Measurements from ENCODE around the gene PNP.

Gene PNP

DNA sequence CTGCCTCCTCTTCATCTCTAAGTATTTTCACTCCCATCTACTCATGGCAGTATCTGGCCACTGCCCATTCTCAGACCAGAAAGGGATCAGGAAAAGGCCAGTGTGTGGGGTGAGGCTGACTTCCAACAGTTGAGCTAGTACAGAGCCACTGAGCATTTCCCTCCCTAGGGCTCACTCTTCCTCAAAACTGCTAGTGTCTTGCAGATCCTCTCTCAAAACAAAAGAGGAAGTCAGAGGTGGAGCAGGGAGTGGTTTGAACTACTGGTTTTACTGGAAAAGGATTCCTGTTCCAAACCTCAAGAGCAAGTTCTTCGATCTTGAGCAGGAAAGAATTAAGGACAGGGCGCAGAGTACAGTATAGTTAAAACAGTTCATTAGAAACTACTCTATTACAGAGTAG, 24.4 kb downstream of the PNP start (continued):
- TF ChIP-seq, protein P1, sequence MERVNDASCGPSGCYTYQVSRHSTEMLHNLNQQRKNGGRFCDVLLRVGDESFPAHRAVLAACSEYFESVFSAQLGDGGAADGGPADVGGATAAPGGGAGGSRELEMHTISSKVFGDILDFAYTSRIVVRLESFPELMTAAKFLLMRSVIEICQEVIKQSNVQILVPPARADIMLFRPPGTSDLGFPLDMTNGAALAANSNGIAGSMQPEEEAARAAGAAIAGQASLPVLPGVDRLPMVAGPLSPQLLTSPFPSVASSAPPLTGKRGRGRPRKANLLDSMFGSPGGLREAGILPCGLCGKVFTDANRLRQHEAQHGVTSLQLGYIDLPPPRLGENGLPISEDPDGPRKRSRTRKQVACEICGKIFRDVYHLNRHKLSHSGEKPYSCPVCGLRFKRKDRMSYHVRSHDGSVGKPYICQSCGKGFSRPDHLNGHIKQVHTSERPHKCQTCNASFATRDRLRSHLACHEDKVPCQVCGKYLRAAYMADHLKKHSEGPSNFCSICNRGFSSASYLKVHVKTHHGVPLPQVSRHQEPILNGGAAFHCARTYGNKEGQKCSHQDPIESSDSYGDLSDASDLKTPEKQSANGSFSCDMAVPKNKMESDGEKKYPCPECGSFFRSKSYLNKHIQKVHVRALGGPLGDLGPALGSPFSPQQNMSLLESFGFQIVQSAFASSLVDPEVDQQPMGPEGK (CRISPR knock-in tag; IDR thresholded peaks at IDR 0.05; ENCODE audit: borderline replicate concordance): no peak
- TF ChIP-seq BACH2 (CRISPR knock-in tag; IDR thresholded peaks at IDR 0.05; ENCODE audit: borderline replicate concordance) (no peak), GLIS3 (CRISPR knock-in tag; IDR thresholded peaks at IDR 0.05) (no peak), CSDC2 (CRISPR knock-in tag; IDR thresholded peaks at IDR 0.05) (no peak)

DNA sequence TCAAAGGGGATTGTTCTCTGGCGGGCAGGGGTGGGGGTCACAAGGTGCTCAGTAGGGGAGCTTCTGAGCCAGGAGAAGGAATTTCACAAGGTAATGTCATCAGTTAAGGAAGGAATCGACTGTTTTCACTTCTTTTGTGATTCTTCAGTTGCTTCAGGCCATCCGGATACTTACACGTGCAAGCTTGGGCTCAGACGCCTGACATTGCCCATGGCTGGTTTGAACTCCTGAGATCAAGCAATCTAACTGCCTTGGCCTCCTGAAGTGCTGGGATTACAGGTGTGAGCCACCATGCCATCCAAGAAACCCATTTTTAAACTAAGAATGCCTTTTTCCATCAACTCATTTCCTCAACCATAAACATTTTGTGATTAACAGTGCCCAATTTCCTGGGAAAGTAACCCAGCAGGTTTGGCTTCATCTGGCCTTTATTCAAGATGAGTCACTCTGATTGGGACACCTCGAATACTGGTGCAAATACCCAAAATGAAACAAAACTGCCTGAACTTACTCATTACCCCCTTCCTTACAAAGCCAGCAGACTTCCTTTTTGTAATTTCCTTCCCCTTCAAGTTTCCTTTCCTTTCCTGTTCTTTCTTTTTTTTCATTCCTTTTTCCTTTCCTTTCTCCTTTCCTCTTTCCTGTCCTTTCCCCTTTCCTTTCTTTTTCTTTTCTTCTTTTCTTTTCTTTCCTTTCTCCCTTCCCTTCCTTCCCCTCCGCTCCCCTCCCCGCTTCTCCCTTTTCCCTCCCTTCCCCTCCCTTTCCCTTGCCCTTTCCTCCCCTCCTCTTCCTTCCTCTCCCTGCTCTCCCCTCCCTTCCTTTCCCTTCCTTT, 25.9 kb downstream of the PNP start:
- no peak for ATAC-seq
- TF ChIP-seq ARNTL (CRISPR knock-in tag; IDR thresholded peaks at IDR 0.05; ENCODE audit: borderline replicate concordance, low read depth) (no peak), ISL1 (CRISPR knock-in tag; IDR thresholded peaks at IDR 0.05) (no peak), CSDC2 (CRISPR knock-in tag; IDR thresholded peaks at IDR 0.05) (no peak), ZNF8 (CRISPR knock-in tag; IDR thresholded peaks at IDR 0.05) (no peak), BACH2 (CRISPR knock-in tag; IDR thresholded peaks at IDR 0.05; ENCODE audit: borderline replicate concordance) (no peak), PPARA (CRISPR knock-in tag; IDR thresholded peaks at IDR 0.05; ENCODE audit: borderline replicate concordance) (no peak), RARB (CRISPR knock-in tag; IDR thresholded peaks at IDR 0.05) (no peak), GLIS3 (CRISPR knock-in tag; IDR thresholded peaks at IDR 0.05) (no peak), ZNF70 (CRISPR knock-in tag; IDR thresholded peaks at IDR 0.05) (no peak), ZNF565 (CRISPR knock-in tag; conservative IDR thresholded peaks at IDR 0.05; ENCODE audit: low read depth) (no peak), ESRRG (CRISPR knock-in tag; IDR thresholded peaks at IDR 0.05) (no peak), SNAI2 (CRISPR knock-in tag; IDR thresholded peaks at IDR 0.05) (no peak), ZFP30 (CRISPR knock-in tag; IDR thresholded peaks at IDR 0.05) (no peak), TCF4 (CRISPR knock-in tag; IDR thresholded peaks at IDR 0.05; ENCODE audit: borderline replicate concordance) (no peak), ZC3H10 (CRISPR knock-in tag; IDR thresholded peaks at IDR 0.05) (no peak)
- TF ChIP-seq, protein P1 (CRISPR knock-in tag; IDR thresholded peaks at IDR 0.05; ENCODE audit: borderline replicate concordance): no peak
- TF ChIP-seq, protein P2, sequence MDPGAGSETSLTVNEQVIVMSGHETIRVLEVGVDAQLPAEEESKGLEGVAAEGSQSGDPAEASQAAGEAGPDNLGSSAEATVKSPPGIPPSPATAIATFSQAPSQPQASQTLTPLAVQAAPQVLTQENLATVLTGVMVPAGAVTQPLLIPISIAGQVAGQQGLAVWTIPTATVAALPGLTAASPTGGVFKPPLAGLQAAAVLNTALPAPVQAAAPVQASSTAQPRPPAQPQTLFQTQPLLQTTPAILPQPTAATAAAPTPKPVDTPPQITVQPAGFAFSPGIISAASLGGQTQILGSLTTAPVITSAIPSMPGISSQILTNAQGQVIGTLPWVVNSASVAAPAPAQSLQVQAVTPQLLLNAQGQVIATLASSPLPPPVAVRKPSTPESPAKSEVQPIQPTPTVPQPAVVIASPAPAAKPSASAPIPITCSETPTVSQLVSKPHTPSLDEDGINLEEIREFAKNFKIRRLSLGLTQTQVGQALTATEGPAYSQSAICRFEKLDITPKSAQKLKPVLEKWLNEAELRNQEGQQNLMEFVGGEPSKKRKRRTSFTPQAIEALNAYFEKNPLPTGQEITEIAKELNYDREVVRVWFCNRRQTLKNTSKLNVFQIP (CRISPR knock-in tag; IDR thresholded peaks at IDR 0.05; ENCODE audit: borderline replicate concordance, low read depth): no peak
- TF ChIP-seq, protein P3, sequence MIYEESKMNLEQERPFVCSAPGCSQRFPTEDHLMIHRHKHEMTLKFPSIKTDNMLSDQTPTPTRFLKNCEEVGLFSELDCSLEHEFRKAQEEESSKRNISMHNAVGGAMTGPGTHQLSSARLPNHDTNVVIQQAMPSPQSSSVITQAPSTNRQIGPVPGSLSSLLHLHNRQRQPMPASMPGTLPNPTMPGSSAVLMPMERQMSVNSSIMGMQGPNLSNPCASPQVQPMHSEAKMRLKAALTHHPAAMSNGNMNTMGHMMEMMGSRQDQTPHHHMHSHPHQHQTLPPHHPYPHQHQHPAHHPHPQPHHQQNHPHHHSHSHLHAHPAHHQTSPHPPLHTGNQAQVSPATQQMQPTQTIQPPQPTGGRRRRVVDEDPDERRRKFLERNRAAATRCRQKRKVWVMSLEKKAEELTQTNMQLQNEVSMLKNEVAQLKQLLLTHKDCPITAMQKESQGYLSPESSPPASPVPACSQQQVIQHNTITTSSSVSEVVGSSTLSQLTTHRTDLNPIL (CRISPR knock-in tag; IDR thresholded peaks at IDR 0.05; ENCODE audit: low read depth): no peak
- TF ChIP-seq, protein P4, sequence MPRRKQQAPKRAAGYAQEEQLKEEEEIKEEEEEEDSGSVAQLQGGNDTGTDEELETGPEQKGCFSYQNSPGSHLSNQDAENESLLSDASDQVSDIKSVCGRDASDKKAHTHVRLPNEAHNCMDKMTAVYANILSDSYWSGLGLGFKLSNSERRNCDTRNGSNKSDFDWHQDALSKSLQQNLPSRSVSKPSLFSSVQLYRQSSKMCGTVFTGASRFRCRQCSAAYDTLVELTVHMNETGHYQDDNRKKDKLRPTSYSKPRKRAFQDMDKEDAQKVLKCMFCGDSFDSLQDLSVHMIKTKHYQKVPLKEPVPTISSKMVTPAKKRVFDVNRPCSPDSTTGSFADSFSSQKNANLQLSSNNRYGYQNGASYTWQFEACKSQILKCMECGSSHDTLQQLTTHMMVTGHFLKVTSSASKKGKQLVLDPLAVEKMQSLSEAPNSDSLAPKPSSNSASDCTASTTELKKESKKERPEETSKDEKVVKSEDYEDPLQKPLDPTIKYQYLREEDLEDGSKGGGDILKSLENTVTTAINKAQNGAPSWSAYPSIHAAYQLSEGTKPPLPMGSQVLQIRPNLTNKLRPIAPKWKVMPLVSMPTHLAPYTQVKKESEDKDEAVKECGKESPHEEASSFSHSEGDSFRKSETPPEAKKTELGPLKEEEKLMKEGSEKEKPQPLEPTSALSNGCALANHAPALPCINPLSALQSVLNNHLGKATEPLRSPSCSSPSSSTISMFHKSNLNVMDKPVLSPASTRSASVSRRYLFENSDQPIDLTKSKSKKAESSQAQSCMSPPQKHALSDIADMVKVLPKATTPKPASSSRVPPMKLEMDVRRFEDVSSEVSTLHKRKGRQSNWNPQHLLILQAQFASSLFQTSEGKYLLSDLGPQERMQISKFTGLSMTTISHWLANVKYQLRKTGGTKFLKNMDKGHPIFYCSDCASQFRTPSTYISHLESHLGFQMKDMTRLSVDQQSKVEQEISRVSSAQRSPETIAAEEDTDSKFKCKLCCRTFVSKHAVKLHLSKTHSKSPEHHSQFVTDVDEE (CRISPR knock-in tag; IDR thresholded peaks at IDR 0.05): no peak
- TF ChIP-seq, protein P5, sequence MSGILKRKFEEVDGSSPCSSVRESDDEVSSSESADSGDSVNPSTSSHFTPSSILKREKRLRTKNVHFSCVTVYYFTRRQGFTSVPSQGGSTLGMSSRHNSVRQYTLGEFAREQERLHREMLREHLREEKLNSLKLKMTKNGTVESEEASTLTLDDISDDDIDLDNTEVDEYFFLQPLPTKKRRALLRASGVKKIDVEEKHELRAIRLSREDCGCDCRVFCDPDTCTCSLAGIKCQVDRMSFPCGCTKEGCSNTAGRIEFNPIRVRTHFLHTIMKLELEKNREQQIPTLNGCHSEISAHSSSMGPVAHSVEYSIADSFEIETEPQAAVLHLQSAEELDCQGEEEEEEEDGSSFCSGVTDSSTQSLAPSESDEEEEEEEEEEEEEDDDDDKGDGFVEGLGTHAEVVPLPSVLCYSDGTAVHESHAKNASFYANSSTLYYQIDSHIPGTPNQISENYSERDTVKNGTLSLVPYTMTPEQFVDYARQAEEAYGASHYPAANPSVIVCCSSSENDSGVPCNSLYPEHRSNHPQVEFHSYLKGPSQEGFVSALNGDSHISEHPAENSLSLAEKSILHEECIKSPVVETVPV (CRISPR knock-in tag; IDR thresholded peaks at IDR 0.05): no peak

Data from SK-N-SH treated with all-trans-retinoic acid at 6 μM for 48 hours (cell line).